ENCODE data around the gene KCNJ5.

Gene KCNJ5

GRCh38 chr11:128913806-128914205 is 22.6 kb downstream of the KCNJ5 start:
- no peak overlapping the region for H2AFZ ChIP-seq (ENCODE audit: low read depth, low read length, severe bottlenecking)
- H3K27me3 ChIP-seq (ENCODE audit: low read length), result no peaks in the 10 kb centered on the region
- H3K4me2 ChIP-seq (ENCODE audit: low read depth, low read length, poor library complexity, severe bottlenecking), result no peak overlapping the region
- no peak overlapping the region for H3K4me3 ChIP-seq (ENCODE audit: insufficient read depth, low read length, poor library complexity, severe bottlenecking)
- H3K36me3 ChIP-seq (ENCODE audit: low read length), result no peaks in the 10 kb centered on the region
- H3K27ac ChIP-seq (ENCODE audit: low read depth, low read length), result no peak overlapping the region
- no peak overlapping the region for H3K9ac ChIP-seq (ENCODE audit: low read length)
- no peaks in the 10 kb centered on the region for H3K79me2 ChIP-seq (ENCODE audit: insufficient read depth, low read length)
- no peaks in the 10 kb centered on the region for H3K9me3 ChIP-seq (ENCODE audit: insufficient read depth, low read length)
- no peaks in the 10 kb centered on the region for H4K20me1 ChIP-seq (ENCODE audit: low read depth, low read length)
- H3F3A ChIP-seq (ENCODE audit: insufficient read depth), result no peaks in the 10 kb centered on the region
- TF ChIP-seq EZH2phosphoT487 (conservative IDR thresholded peaks at IDR 0.05; ENCODE audit: low read length) (no peak), CTCF (IDR thresholded peaks at IDR 0.05; ENCODE audit: insufficient read depth, low read length, poor library complexity, severe bottlenecking) (no peak)
- no peaks in the 10 kb centered on the region for H3K9me2 ChIP-seq (replicated peaks; ENCODE audit: insufficient read depth, low read length)

DNA sequence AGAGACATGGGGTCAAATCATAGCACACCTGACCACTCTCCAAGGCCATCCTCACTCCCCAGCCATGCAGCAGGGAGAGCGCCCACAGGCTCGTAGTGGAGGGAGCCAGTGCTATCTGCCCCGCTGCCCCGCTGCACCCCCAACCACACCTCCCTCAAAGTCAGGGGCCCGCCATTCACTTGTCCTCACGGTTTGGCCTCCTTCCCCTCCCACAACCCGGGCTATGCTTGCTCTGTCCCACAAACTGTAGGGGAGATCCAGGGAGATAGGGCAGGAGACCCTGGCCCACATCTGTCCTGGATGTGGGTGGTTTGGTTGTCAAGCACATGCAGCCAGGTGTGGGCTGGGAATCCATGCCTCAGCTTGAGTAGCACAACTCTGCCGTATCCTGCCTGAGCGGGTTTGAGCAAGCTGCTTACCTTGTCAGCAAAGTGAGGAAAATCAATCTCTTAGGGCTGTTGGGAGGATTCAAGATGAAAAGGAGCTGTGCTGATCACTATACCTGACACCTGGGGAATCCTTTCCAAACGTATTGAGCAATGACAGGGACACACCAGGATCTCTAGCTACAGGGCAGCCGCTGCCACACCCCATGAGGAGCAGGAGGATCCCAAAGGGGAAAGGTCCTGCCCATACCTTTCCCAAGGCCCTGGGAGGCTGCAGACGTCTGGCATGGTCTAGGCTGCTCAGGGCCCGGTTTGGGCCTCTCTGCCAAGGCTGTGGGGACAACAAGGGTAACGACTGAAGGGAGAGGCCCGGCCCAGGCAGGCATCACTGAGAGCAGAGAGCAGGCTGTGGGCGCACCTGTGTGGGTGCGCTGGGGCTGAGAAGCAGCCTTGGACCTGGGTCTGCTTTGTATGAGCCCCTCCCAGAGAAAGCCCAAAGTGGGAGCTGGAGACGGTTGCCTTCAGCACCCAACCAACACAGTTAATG is 23.3 kb downstream of the KCNJ5 start:
- Histone ChIP-seq H3K79me2 (ENCODE audit: insufficient read depth, low read length) (no peaks in the 10 kb centered on the region), H2AFZ (ENCODE audit: low read depth, low read length, severe bottlenecking) (no peak overlapping the region), H3K9me2 (replicated peaks; ENCODE audit: insufficient read depth, low read length) (no peaks in the 10 kb centered on the region), H3K27me3 (ENCODE audit: low read length) (no peaks in the 10 kb centered on the region), H3K27ac (ENCODE audit: low read depth, low read length) (no peak overlapping the region), H3K4me2 (ENCODE audit: low read depth, low read length, poor library complexity, severe bottlenecking) (no peak overlapping the region), H3K4me3 (ENCODE audit: insufficient read depth, low read length, poor library complexity, severe bottlenecking) (no peak overlapping the region), H3K9ac (ENCODE audit: low read length) (no peak overlapping the region), H3F3A (ENCODE audit: insufficient read depth) (no peaks in the 10 kb centered on the region), H4K20me1 (ENCODE audit: low read depth, low read length) (no peaks in the 10 kb centered on the region), H3K36me3 (ENCODE audit: low read length) (no peaks in the 10 kb centered on the region), H3K9me3 (ENCODE audit: insufficient read depth, low read length) (no peaks in the 10 kb centered on the region)
- TF ChIP-seq CTCF (IDR thresholded peaks at IDR 0.05; ENCODE audit: insufficient read depth, low read length, poor library complexity, severe bottlenecking) (no peak), EZH2phosphoT487 (conservative IDR thresholded peaks at IDR 0.05; ENCODE audit: low read length) (no peak)

DNA sequence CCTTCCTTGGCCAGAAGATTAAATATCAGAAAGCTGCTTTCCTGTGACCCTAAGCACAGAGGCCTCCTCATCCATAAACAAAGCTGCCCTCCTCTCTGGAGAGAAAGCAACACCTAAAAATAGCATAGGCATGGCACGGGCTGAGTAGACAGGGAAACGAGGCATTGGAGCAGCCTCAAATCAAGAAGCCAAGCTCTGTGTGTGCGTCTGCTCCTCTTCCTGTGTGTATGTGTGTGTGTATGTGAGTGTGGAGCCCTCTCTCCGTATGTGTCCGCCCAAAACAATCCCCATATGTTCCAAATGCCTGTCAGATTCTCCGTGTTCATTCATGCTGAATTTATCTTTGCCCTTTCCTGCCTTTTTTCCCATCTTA is 24.0 kb downstream of the KCNJ5 start:
- Histone ChIP-seq H3K79me2 (ENCODE audit: insufficient read depth, low read length) (no peaks in the 10 kb centered on the region), H3K9me2 (replicated peaks; ENCODE audit: insufficient read depth, low read length) (no peaks in the 10 kb centered on the region), H4K20me1 (ENCODE audit: low read depth, low read length) (no peaks in the 10 kb centered on the region), H3F3A (ENCODE audit: insufficient read depth) (no peaks in the 10 kb centered on the region), H3K4me2 (ENCODE audit: low read depth, low read length, poor library complexity, severe bottlenecking) (no peak overlapping the region), H3K27ac (ENCODE audit: low read depth, low read length) (no peak overlapping the region), H3K9me3 (ENCODE audit: insufficient read depth, low read length) (no peaks in the 10 kb centered on the region), H3K4me3 (ENCODE audit: insufficient read depth, low read length, poor library complexity, severe bottlenecking) (no peak overlapping the region), H3K9ac (ENCODE audit: low read length) (no peak overlapping the region), H3K27me3 (ENCODE audit: low read length) (no peaks in the 10 kb centered on the region), H2AFZ (ENCODE audit: low read depth, low read length, severe bottlenecking) (no peak overlapping the region), H3K36me3 (ENCODE audit: low read length) (no peaks in the 10 kb centered on the region)
- TF ChIP-seq EZH2phosphoT487 (conservative IDR thresholded peaks at IDR 0.05; ENCODE audit: low read length), result no peak
- TF ChIP-seq CTCF (IDR thresholded peaks at IDR 0.05; ENCODE audit: insufficient read depth, low read length, poor library complexity, severe bottlenecking), result no peak
